Liver (tissue), 9 donors: ENCODE measurements around the gene EDA2R. TPM values are rescaled to one million over a fixed set of nuclear protein-coding genes. Genes with fewer than 3 reads are reported as not detected.

ENCODE experiments used
- DNase-seq: peaks from one replicate; pipeline ENCODE4 v3.0.0-alpha.2; 2017; ENCODE audit warnings: low spot score
- H3K27ac ChIP-seq, 2 donors: one replicate each; pipeline ENCODE4 v1.7.0; 2013; ENCODE audit warnings: inconsistent platforms in 2 of 2, low read length in 2 of 2, control low read depth in 1 of 2, low read depth in 1 of 2, mild to moderate bottlenecking in 1 of 2
- H3K27me3 ChIP-seq, 4 donors: one replicate each; pipeline versions ENCODE4 v1.6.1 to v1.7.0; 2013; ENCODE audit warnings: low read length in 3 of 4, inconsistent platforms in 1 of 4, mild to moderate bottlenecking in 1 of 4, moderate library complexity in 1 of 4; ENCODE audit not compliant: control insufficient read depth in 4 of 4, insufficient read depth in 4 of 4
- H3K36me3 ChIP-seq, 4 donors: one replicate each; pipeline versions ENCODE4 v1.6.1 to v1.7.0; 2013; ENCODE audit warnings: low read length in 3 of 4, mild to moderate bottlenecking in 3 of 4, low read depth in 1 of 4, moderate library complexity in 1 of 4; ENCODE audit not compliant: control insufficient read depth in 4 of 4, insufficient read depth in 3 of 4
- H3K4me1 ChIP-seq, 4 donors: one replicate each; pipeline versions ENCODE4 v1.6.1 to v1.7.0; 2013; ENCODE audit warnings: low read length in 3 of 4, mild to moderate bottlenecking in 3 of 4, moderate library complexity in 1 of 4; ENCODE audit not compliant: control insufficient read depth in 4 of 4, insufficient read depth in 4 of 4
- H3K4me3 ChIP-seq, 3 donors: one replicate each; pipeline versions ENCODE4 v1.6.1 to v1.7.0; 2013; ENCODE audit warnings: low read length in 3 of 3, control low read depth in 1 of 3, low read depth in 1 of 3, mild to moderate bottlenecking in 1 of 3
- H3K9ac ChIP-seq, 2 donors: one replicate each; pipeline ENCODE4 v1.7.0; 2013; ENCODE audit warnings: low read length in 2 of 2, mild to moderate bottlenecking in 2 of 2, moderate library complexity in 2 of 2, control low read depth in 1 of 2, low read depth in 1 of 2
- H3K9me3 ChIP-seq, 4 donors: one replicate each; pipeline versions ENCODE4 v1.6.1 to v1.7.0; 2013; ENCODE audit warnings: low read length in 3 of 4; ENCODE audit not compliant: control insufficient read depth in 4 of 4
- EGR1 ChIP-seq, 2 donors: IDR thresholded peaks; 2 replicates each; pipeline ENCODE4 v1.6.1; 2016 to 2018; ENCODE audit warnings: antibody characterized with exemption in 2 of 2, low read depth in 2 of 2
- FOXA1 ChIP-seq: IDR thresholded peaks from 2 replicates; pipeline ENCODE4 v1.6.1; 2016; ENCODE audit warnings: antibody characterized with exemption
- FOXA2 ChIP-seq: IDR thresholded peaks from 2 replicates; pipeline ENCODE4 v1.6.1; 2016; ENCODE audit warnings: antibody characterized with exemption
- GABPA ChIP-seq, 2 donors: IDR thresholded peaks in 1 of 2; conservative IDR thresholded peaks in 1 of 2; 2 replicates each; pipeline ENCODE4 v1.6.1; 2016; ENCODE audit warnings: antibody characterized with exemption in 2 of 2, mild to moderate bottlenecking in 1 of 2, moderate library complexity in 1 of 2
- HNF4A ChIP-seq, 2 donors: conservative IDR thresholded peaks; 2 replicates each; pipeline ENCODE4 v1.6.1; 2016; ENCODE audit warnings: antibody characterized with exemption in 2 of 2, mild to moderate bottlenecking in 2 of 2
- HNF4G ChIP-seq: IDR thresholded peaks from 2 replicates; pipeline ENCODE4 v1.6.1; 2016; ENCODE audit warnings: antibody characterized with exemption
- JUND ChIP-seq, 2 donors: IDR thresholded peaks; 2 replicates each; pipeline ENCODE4 v1.6.1; 2016; ENCODE audit warnings: antibody characterized with exemption in 2 of 2
- NR2F2 ChIP-seq: IDR thresholded peaks from 2 replicates; pipeline ENCODE4 v1.6.1; 2016; ENCODE audit warnings: antibody characterized with exemption
- RAD21 ChIP-seq, 2 donors: IDR thresholded peaks; 2 replicates each; pipeline ENCODE4 v1.6.1; 2016; ENCODE audit warnings: antibody characterized with exemption in 2 of 2, mild to moderate bottlenecking in 2 of 2
- RXRA ChIP-seq, 2 donors: IDR thresholded peaks; 2 replicates each; pipeline ENCODE4 v1.6.1; 2017 to 2018; ENCODE audit warnings: antibody characterized with exemption in 2 of 2, mild to moderate bottlenecking in 1 of 2
- SP1 ChIP-seq: IDR thresholded peaks from 2 replicates; pipeline ENCODE4 v1.6.1; 2018; ENCODE audit warnings: antibody characterized with exemption, mild to moderate bottlenecking
- TAF1 ChIP-seq: conservative IDR thresholded peaks from 2 replicates; pipeline ENCODE4 v1.6.1; 2016; ENCODE audit warnings: antibody characterized with exemption, mild to moderate bottlenecking
- YY1 ChIP-seq: IDR thresholded peaks from 2 replicates; pipeline ENCODE4 v1.6.1; 2016; ENCODE audit warnings: antibody characterized with exemption, mild to moderate bottlenecking
- WGBS: extraction: QIAGEN DNeasy Blood & Tissue Kit; methylation state at CpG from one replicate; pipeline ENCODE4 v1.1.7; 2013; 5-methylcytosine and 5-hydroxymethylcytosine counted together
- polyA plus RNA-seq, 2 donors: library from polyadenylated mRNA; stranded (reverse) in 1 of 2; unstranded in 1 of 2; fragments of 200-250 nt in 1 of 2; fragments of >200 nt in 1 of 2; fragmentation: Nextera tagmentation in 1 of 2; extraction: Ambion mirVana in 1 of 2; gene quantifications; one replicate each; pipeline versions ENCODE4 v1.2.1 to v1.2.3, GENCODE V29; 2013 to 2015
- total RNA-seq, 2 donors: library from RNA; depleted of rRNA; stranded (reverse); fragments of >200 nt; gene quantifications; one replicate each; pipeline ENCODE4 v1.2.3, GENCODE V29; 2014
- TF ChIP-seq, protein P1 (sequence below): IDR thresholded peaks from 2 replicates; pipeline ENCODE4 v1.6.1; 2016; ENCODE audit warnings: antibody characterized with exemption, mild to moderate bottlenecking
- TF ChIP-seq, protein P2 (sequence below): IDR thresholded peaks from 2 replicates; pipeline ENCODE4 v1.6.1; 2016; ENCODE audit warnings: antibody characterized with exemption
- TF ChIP-seq, protein P3 (sequence below): IDR thresholded peaks from 2 replicates; pipeline ENCODE4 v1.6.1; 2016; ENCODE audit warnings: antibody characterized with exemption
- TF ChIP-seq, protein P4 (sequence below): fragments of 150-350 bp; IDR thresholded peaks from 2 replicates; pipeline ENCODE4 v1.5.1; 2017; ENCODE audit warnings: improper control_type of control experiment, low read depth, low read length; ENCODE audit not compliant: missing input control
- TF ChIP-seq, protein P5 (sequence below): IDR thresholded peaks from 2 replicates; pipeline ENCODE4 v1.6.1; 2016; ENCODE audit warnings: antibody characterized with exemption
- donor health status: healthy.
- donor health status: healthy.
- donor health status: healthy.
- donor health status: healthy.
- donor health status: healthy.

The EDA2R gene
- total and polyA plus RNA-seq, 4 donors: 0.01 to 0.09 TPM; not detected in 2

DNA sequence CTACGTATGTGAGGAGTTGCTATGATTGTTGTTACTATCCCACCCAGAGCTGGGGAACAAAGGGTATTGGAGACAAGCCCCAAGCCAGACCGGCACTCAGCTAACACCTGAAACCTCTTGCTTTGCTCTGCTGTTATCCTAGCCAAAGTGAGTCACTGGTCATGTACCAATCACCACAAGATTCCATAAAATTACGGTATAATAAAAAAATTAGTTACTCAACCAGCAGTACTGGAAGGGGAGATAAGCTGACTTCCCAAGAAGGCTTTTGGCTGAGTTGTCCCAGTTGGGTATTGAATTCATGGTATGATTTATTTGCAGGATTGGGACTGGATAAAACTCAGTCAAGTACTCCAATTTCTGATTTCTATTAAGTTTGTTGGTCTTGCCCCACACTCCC, 5.3 kb downstream of the EDA2R start (continued):
- no peak for TF ChIP-seq RAD21 (IDR thresholded peaks at IDR 0.05)
- TF ChIP-seq GABPA (IDR thresholded peaks at IDR 0.05 in 1 of 2, conservative IDR thresholded peaks at IDR 0.05 in 1 of 2): no peak
- no peak for TF ChIP-seq FOXA1
- TF ChIP-seq TAF1: no peak

DNA sequence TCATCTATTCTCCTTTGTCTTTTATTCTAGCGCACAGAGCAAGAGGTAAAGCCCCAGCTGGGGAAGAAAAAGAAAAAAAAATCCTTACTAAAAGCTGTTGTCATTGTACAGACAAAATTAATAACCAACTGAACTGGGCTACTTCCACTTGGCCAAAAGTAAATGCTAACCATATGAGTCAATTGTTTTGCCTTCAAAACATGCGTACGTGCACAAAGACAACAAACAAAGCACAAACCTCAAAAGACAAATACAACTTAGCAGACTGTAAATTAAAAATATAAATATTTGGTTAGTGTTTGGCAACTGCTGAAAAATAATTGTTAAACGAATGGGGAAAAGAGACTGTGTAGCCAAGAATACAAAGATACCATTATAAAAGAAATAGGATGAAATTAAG, 5.9 kb downstream of the EDA2R start:
- no peaks in the 10 kb centered on the region for H3K36me3 ChIP-seq
- no peaks in the 10 kb centered on the region for H3K9me3 ChIP-seq
- TF ChIP-seq, protein P1, sequence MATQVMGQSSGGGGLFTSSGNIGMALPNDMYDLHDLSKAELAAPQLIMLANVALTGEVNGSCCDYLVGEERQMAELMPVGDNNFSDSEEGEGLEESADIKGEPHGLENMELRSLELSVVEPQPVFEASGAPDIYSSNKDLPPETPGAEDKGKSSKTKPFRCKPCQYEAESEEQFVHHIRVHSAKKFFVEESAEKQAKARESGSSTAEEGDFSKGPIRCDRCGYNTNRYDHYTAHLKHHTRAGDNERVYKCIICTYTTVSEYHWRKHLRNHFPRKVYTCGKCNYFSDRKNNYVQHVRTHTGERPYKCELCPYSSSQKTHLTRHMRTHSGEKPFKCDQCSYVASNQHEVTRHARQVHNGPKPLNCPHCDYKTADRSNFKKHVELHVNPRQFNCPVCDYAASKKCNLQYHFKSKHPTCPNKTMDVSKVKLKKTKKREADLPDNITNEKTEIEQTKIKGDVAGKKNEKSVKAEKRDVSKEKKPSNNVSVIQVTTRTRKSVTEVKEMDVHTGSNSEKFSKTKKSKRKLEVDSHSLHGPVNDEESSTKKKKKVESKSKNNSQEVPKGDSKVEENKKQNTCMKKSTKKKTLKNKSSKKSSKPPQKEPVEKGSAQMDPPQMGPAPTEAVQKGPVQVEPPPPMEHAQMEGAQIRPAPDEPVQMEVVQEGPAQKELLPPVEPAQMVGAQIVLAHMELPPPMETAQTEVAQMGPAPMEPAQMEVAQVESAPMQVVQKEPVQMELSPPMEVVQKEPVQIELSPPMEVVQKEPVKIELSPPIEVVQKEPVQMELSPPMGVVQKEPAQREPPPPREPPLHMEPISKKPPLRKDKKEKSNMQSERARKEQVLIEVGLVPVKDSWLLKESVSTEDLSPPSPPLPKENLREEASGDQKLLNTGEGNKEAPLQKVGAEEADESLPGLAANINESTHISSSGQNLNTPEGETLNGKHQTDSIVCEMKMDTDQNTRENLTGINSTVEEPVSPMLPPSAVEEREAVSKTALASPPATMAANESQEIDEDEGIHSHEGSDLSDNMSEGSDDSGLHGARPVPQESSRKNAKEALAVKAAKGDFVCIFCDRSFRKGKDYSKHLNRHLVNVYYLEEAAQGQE: no peak
- TF ChIP-seq TAF1 (no peak), NR2F2 (no peak), SP1 (no peak), YY1 (no peak), RXRA (IDR thresholded peaks at IDR 0.05) (no peak), EGR1 (IDR thresholded peaks at IDR 0.05; ENCODE audit: low read depth in 2 of 2) (no peak), JUND (IDR thresholded peaks at IDR 0.05) (no peak), HNF4G (no peak), FOXA2 (no peak), HNF4A (conservative IDR thresholded peaks at IDR 0.05) (no peak), RAD21 (IDR thresholded peaks at IDR 0.05) (no peak), FOXA1 (no peak)
- TF ChIP-seq, protein P2, sequence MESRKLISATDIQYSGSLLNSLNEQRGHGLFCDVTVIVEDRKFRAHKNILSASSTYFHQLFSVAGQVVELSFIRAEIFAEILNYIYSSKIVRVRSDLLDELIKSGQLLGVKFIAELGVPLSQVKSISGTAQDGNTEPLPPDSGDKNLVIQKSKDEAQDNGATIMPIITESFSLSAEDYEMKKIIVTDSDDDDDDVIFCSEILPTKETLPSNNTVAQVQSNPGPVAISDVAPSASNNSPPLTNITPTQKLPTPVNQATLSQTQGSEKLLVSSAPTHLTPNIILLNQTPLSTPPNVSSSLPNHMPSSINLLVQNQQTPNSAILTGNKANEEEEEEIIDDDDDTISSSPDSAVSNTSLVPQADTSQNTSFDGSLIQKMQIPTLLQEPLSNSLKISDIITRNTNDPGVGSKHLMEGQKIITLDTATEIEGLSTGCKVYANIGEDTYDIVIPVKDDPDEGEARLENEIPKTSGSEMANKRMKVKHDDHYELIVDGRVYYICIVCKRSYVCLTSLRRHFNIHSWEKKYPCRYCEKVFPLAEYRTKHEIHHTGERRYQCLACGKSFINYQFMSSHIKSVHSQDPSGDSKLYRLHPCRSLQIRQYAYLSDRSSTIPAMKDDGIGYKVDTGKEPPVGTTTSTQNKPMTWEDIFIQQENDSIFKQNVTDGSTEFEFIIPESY: no peak
- TF ChIP-seq, protein P3, sequence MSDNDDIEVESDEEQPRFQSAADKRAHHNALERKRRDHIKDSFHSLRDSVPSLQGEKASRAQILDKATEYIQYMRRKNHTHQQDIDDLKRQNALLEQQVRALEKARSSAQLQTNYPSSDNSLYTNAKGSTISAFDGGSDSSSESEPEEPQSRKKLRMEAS: no peak
- TF ChIP-seq, protein P4, sequence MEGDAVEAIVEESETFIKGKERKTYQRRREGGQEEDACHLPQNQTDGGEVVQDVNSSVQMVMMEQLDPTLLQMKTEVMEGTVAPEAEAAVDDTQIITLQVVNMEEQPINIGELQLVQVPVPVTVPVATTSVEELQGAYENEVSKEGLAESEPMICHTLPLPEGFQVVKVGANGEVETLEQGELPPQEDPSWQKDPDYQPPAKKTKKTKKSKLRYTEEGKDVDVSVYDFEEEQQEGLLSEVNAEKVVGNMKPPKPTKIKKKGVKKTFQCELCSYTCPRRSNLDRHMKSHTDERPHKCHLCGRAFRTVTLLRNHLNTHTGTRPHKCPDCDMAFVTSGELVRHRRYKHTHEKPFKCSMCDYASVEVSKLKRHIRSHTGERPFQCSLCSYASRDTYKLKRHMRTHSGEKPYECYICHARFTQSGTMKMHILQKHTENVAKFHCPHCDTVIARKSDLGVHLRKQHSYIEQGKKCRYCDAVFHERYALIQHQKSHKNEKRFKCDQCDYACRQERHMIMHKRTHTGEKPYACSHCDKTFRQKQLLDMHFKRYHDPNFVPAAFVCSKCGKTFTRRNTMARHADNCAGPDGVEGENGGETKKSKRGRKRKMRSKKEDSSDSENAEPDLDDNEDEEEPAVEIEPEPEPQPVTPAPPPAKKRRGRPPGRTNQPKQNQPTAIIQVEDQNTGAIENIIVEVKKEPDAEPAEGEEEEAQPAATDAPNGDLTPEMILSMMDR: no peak
- TF ChIP-seq, protein P5, sequence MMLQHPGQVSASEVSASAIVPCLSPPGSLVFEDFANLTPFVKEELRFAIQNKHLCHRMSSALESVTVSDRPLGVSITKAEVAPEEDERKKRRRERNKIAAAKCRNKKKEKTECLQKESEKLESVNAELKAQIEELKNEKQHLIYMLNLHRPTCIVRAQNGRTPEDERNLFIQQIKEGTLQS: no peak
- DNase-seq: no peak
- H3K9ac ChIP-seq: no peak overlapping the region
- no peaks in the 10 kb centered on the region for H3K27me3 ChIP-seq
- no peak overlapping the region for H3K4me3 ChIP-seq
- no peak overlapping the region for H3K27ac ChIP-seq
- WGBS: 61% methylated on average over 4 of the region's 4 CpGs
- no peaks in the 10 kb centered on the region for H3K4me1 ChIP-seq
